PC-9 (cell line): ENCODE results near the gene LPCAT2.

ENCODE experiments used
- CTCF ChIP-seq: fragments of 200-600 bp; sonication (generic); conservative IDR thresholded peaks from 2 replicates; pipeline ENCODE4 v1.6.1; 2017; ENCODE audit warnings: mixed run types, antibody characterized with exemption, mild to moderate bottlenecking, moderate library complexity
- EZH2 ChIP-seq: fragments of 200-600 bp; sonication (generic); IDR thresholded peaks from 2 replicates; pipeline ENCODE4 v1.8.0; 2017; ENCODE audit warnings: antibody characterized with exemption, low read depth

GRCh38 chr16:55512941-55513340 lies 4.1 kb downstream of the LPCAT2 start:
- TF ChIP-seq CTCF (no peak), EZH2 (no peak)
